Neuron (in vitro differentiated cells): ENCODE results near the gene ZFYVE9.
"Not testable (repeated sequence)": the region's sequence is repeated elsewhere in the genome, so short reads cannot be mapped to it uniquely, and the experiment has no call there.

Source experiments
- H2AFZ ChIP-seq: one replicate; pipeline ENCODE4 v1.6.1; 2013; ENCODE audit warnings: low read depth, mild to moderate bottlenecking, inconsistent platforms, low read length, moderate library complexity
- H3K27me3 ChIP-seq: one replicate; pipeline ENCODE4 v1.6.1; 2013; ENCODE audit warnings: low read length; ENCODE audit not compliant: insufficient read depth
- H3K36me3 ChIP-seq: one replicate; pipeline ENCODE4 v1.6.1; 2013; ENCODE audit warnings: low read length; ENCODE audit not compliant: insufficient read depth
- H3K4me1 ChIP-seq: one replicate; pipeline ENCODE4 v1.6.1; 2013; ENCODE audit warnings: low read length; ENCODE audit not compliant: insufficient read depth
- H3K4me3 ChIP-seq: 2 replicates; pipeline ENCODE4 v1.5.1; 2013; ENCODE audit warnings: mild to moderate bottlenecking, low read length, moderate library complexity
- H3K9me3 ChIP-seq: one replicate; pipeline ENCODE4 v1.6.1; 2013; ENCODE audit warnings: low read length

The ZFYVE9 gene

GRCh38 chr1:52127181-52128180, 14.4 kb upstream of the ZFYVE9 start:
- H3K36me3 ChIP-seq = no peaks in the 10 kb centered on the region
- no peaks in the 10 kb centered on the region for H3K4me1 ChIP-seq
- H3K27me3 ChIP-seq = no peaks in the 10 kb centered on the region
- no peak overlapping the region for H2AFZ ChIP-seq
- H3K9me3 ChIP-seq = no peaks in the 10 kb centered on the region
- no peak overlapping the region for H3K4me3 ChIP-seq

GRCh38 chr1:52139817-52140540, 1.9 kb upstream of the ZFYVE9 start:
- no peaks in the 10 kb centered on the region for H3K36me3 ChIP-seq
- peaks cover 16% of the 10 kb centered on the region for H3K4me1 ChIP-seq
- H3K27me3 ChIP-seq = peaks cover 3% of the 10 kb centered on the region
- H3K9me3 ChIP-seq = no peaks in the 10 kb centered on the region
- H3K4me3 ChIP-seq = no peak overlapping the region
- H2AFZ ChIP-seq = no peak overlapping the region

- Histone ChIP-seq H3K4me1 (peaks cover 21% of the 10 kb centered on the region), H2AFZ (peak overlapping the region; percentile 96), H3K9me3 (no peaks in the 10 kb centered on the region), H3K36me3 (no peaks in the 10 kb centered on the region), H3K27me3 (peaks cover 3% of the 10 kb centered on the region), H3K4me3 (peak overlapping the region; percentile 74)
These were observed 1.0 kb upstream of the ZFYVE9 start for GRCh38 chr1:52140633-52141512.

- H2AFZ ChIP-seq = peak overlapping the region; percentile 96
- peaks cover 21% of the 10 kb centered on the region for H3K4me1 ChIP-seq
- H3K27me3 ChIP-seq = peaks cover 3% of the 10 kb centered on the region
- no peaks in the 10 kb centered on the region for H3K9me3 ChIP-seq
- peak overlapping the region; percentile 74 for H3K4me3 ChIP-seq
- no peaks in the 10 kb centered on the region for H3K36me3 ChIP-seq
These were observed 613 bp downstream of the ZFYVE9 start for GRCh38 chr1:52142220-52143183.

GRCh38 chr1:52145137-52145536, 3.2 kb downstream of the ZFYVE9 start:
- Histone ChIP-seq H3K27me3 (peaks cover 3% of the 10 kb centered on the region), H3K4me1 (peaks cover 21% of the 10 kb centered on the region), H3K4me3 (no peak overlapping the region), H3K9me3 (no peaks in the 10 kb centered on the region), H3K36me3 (no peaks in the 10 kb centered on the region), H2AFZ (no peak overlapping the region)

- not testable (repeated sequence) for H3K4me3 ChIP-seq, H2AFZ ChIP-seq, H3K4me1 ChIP-seq, H3K27me3 ChIP-seq, H3K9me3 ChIP-seq, H3K36me3 ChIP-seq
These were observed 8.6 kb downstream of the ZFYVE9 start for GRCh38 chr1:52150445-52150844.

- H3K36me3 ChIP-seq = no peaks in the 10 kb centered on the region
These were observed 9.1 kb downstream of the ZFYVE9 start for GRCh38 chr1:52150946-52151345.

GRCh38 chr1:52152572-52152971, 10.7 kb downstream of the ZFYVE9 start:
- Histone ChIP-seq H2AFZ (no peak overlapping the region), H3K9me3 (no peaks in the 10 kb centered on the region), H3K4me3 (no peak overlapping the region), H3K4me1 (no peaks in the 10 kb centered on the region), H3K27me3 (no peaks in the 10 kb centered on the region), H3K36me3 (no peaks in the 10 kb centered on the region)

More at GRCh38 chr1:52150946-52151345, 9.1 kb downstream of the ZFYVE9 start:
- Histone ChIP-seq H2AFZ (no peak overlapping the region), H3K9me3 (no peaks in the 10 kb centered on the region), H3K27me3 (no peaks in the 10 kb centered on the region), H3K4me3 (no peak overlapping the region), H3K4me1 (no peaks in the 10 kb centered on the region)

GRCh38 chr1:52153010-52153409, 11.1 kb downstream of the ZFYVE9 start:
- H2AFZ ChIP-seq = no peak overlapping the region
- H3K9me3 ChIP-seq = peaks cover 2% of the 10 kb centered on the region
- no peaks in the 10 kb centered on the region for H3K27me3 ChIP-seq
- H3K4me3 ChIP-seq = no peak overlapping the region
- no peaks in the 10 kb centered on the region for H3K36me3 ChIP-seq
- no peaks in the 10 kb centered on the region for H3K4me1 ChIP-seq

GRCh38 chr1:52153898-52154297, 12.0 kb downstream of the ZFYVE9 start:
- H3K9me3 ChIP-seq = peaks cover 8% of the 10 kb centered on the region
- no peaks in the 10 kb centered on the region for H3K27me3 ChIP-seq
- H3K4me1 ChIP-seq = no peaks in the 10 kb centered on the region
- no peaks in the 10 kb centered on the region for H3K36me3 ChIP-seq
- no peak overlapping the region for H3K4me3 ChIP-seq
- H2AFZ ChIP-seq = no peak overlapping the region

GRCh38 chr1:52156460-52156859, 14.6 kb downstream of the ZFYVE9 start:
- Histone ChIP-seq H3K27me3 (no peaks in the 10 kb centered on the region), H3K36me3 (no peaks in the 10 kb centered on the region), H2AFZ (no peak overlapping the region), H3K4me1 (no peaks in the 10 kb centered on the region), H3K4me3 (no peak overlapping the region), H3K9me3 (peaks cover 10% of the 10 kb centered on the region)

- H3K36me3 ChIP-seq = no peaks in the 10 kb centered on the region
- H3K27me3 ChIP-seq = no peaks in the 10 kb centered on the region
- H3K4me3 ChIP-seq = no peak overlapping the region
- peaks cover 13% of the 10 kb centered on the region for H3K9me3 ChIP-seq
- no peak overlapping the region for H2AFZ ChIP-seq
- no peaks in the 10 kb centered on the region for H3K4me1 ChIP-seq
These were observed 15.7 kb downstream of the ZFYVE9 start for GRCh38 chr1:52157582-52157981.
